ENCODE data around the gene RABGAP1L.

The RABGAP1L gene

DNA sequence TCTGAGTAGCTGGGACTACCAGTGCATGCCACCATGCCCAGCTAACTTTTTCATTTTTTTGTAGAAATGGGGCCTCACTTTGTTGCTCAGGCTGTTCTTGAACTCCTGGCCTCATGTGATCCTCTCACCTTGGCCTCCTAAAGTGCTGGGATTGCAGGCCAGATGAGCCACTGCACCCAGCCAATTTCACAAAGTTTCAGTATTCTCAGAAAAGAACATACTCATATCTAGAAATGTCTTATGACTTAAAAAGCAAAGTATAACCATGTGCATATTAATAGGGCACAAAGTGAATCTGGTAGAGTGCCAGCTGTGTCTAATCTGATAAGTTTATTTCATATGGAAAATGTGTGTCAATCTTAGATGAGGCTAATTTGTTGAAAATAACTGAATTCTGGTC, 752.9 kb downstream of the RABGAP1L start:
- DNase-seq: no peak

DNA sequence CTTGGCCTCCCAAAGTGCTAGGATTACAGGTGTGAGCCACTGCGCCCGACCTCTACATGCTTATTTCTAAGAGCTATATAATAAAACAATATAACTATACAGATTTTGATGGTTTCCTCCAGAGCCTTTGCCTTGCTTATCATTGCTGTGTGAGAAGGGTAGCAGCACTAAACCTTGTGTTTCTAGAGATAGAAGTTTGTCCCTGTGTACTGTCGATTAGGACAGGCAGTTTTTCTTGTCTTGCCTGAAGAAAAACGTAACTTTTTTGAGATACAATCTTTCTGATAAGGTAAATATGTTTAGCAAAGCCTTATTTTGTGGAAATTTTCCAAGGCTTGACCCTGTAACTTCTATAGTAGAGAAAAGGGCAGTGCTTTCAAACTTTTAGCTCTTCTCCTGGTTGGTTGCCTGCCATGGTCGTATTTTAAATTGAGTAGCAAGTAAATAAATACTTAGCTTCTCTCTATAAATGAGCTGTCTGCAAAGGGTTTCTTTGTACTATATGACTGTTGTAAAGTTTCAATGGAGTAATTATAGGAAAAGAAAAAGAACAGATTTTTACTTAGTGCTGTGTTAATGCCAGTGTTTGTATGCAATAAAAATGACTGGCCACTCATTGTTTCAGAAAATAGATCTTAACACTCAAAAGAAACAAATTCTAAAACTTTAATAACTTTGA, 754.0 kb downstream of the RABGAP1L start:
- no peak for DNase-seq

GRCh38 chr1:174914991-174915390, 755.7 kb downstream of the RABGAP1L start:
- no peak for DNase-seq

DNA sequence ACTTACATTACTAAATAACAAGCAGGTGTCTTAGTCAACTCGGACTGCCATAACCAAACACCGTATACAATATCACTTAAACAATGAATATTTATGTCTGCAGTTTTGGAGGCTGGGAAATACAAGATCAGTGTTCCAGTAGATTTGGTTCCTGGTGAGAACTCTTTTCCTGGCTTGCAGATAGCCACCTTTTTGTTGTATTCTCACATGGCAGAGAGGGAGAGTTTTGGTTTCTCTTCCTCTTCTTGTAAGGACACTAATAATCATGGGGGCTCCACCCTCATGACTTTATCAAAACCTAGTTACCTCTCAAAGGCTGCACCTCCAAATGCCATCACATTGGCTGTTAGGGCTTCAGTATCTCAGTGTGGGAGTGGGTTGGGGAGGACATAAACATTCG, 757.5 kb downstream of the RABGAP1L start:
- DNase-seq: no peak

GRCh38 chr1:174920093-174920492, 760.8 kb downstream of the RABGAP1L start:
- DNase-seq: no peak

DNA sequence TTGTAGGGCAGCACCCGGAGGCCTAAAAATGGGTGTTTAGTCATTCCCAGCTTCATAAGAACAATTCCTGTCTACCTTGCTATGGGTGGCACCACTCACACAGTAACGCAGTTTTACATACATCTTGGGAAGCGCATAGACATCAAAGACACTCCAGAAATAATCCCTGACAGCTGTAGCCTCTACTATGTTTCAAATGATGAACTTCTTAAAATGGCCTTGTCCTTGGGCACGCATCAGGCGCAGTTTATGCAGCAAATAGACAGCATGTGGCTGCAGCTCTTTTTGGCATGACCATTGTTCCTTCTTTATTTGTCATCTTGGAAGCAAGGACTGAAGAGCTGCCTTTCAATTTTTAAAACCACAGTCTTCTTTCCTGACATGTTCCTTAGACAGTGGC, 762.8 kb downstream of the RABGAP1L start:
- DNase-seq: no peak

DNA sequence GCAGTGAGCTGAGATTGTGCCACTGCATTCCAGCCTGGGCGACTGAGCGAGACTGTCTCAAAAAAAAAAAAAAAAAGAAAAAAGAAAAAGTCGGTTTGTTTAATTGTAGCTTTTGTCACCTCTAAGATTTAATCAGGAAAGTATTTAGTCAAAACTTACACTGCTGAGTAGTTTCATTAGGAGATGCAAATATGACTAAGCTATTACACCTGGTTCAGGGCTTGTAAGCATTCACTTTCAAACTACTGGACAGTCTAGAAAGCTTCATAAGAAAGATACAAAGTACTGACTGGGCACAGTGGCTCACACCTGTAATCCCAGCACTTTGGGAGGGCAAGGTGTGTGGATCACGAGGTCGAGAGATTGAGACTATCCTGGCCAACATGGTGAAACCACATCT, 764.5 kb downstream of the RABGAP1L start:
- no peak for DNase-seq

DNA sequence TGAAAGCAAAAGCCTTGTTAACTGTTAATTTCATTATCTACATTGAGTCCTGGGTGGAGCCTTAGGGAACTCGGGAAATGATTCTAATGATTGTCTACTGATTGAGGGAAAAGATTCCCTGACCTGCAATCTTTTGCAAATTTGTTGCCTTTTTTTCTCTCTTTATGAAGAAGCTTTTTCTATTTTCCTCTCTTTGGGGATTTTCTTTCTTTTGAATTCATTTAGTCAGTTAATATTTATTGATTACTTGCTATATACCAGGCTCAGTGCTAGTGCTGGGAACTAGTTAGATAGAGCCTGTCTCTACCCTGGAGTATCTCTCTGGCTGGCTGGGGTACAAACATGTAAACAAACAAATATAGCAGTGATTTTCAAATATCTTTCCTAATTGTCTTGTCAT, 769.2 kb downstream of the RABGAP1L start:
- DNase-seq: no peak

DNA sequence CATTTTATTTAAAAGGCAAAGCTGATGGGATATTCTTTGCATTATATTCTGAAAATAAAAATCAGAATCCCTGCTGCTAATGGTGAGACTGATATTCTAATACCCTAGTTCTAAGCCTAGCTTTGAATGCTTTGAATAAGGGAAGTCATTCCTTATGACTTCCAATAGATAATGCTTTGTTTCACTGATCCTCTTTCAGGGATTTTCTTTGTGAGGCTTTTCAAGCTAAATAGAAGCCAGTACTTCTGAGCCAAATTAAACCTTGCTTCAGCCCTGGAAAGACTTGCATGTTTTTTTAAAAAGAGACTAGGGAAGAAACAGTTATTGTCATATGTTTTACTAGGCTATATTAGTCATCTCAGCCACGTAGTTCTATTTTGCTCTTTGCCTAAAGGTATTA, 771.9 kb downstream of the RABGAP1L start:
- no peak for DNase-seq

GRCh38 chr1:174932587-174932986, 773.3 kb downstream of the RABGAP1L start:
- no peak for DNase-seq

DNA sequence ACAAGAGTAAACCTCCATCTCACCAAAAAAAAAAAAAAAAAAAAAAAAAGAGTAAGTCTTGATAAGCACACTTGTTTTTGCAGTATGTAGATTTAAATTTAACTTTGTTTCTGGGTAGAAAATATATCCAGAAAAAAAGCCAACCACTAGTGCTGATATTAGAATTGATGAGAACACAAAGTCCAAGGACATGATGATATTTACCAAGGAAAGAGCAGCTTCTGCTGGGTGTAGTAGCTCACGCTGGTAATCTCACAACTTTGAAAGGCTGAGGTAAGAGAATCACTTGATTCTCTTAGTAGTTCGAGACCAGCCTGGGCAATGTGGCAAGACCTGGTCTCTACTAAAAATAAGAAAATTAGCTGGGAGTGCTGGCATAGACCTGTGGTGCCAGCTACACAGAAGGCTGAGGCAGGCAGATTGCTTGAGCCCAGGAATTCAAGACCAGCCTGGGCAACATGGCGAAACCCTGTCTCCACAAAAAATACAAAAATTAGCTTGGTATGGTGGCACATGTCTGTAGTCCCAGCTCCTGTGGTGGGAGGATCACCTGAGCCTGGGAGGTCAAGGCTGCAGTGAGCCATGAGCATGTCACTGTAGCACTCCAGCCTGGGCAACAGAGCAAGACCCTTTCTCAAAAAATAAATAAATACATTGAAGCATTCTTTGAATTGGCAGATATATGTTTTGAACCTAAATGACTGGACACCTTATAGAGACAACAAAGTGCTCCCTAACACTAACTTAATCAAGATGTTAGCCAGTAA, 776.8 kb downstream of the RABGAP1L start:
- no peak for DNase-seq

DNA sequence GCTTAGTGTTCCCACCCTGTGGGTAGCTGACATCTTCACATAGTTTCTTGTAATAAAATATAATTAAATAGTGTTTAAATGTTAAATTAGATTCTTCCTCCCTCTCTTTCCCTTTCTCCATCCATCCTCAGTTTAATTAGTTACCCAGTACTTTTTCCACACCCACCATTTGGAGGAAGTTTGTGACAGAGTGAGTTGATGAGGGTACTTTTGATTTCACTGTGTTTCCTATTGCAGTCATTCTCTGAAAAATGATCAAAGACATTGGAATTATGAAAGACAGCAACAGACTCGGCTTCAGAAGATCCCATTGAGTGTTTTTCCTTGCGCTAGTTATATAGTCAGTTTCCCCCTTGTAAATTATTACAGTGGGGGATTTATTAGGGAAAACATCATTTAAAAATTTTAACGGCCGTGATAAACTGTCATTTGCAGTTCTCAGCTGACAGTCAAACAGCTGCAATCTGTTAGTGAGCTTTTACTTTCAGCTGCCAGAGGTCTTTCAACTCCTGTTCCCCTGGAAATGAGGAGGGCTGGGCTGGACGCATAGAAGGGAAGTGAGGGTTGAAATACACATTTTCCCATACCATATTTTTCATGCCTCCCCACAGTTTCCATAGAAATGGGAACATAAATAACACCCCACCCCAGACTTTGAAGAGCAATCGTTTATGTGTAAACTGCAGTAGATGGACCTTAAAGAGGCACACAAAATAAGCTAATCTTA, 779.1 kb downstream of the RABGAP1L start:
- DNase-seq: no peak

- DNase-seq: no peak
Measured at GRCh38 chr1:174939775-174940545, 780.6 kb downstream of the RABGAP1L start.

DNA sequence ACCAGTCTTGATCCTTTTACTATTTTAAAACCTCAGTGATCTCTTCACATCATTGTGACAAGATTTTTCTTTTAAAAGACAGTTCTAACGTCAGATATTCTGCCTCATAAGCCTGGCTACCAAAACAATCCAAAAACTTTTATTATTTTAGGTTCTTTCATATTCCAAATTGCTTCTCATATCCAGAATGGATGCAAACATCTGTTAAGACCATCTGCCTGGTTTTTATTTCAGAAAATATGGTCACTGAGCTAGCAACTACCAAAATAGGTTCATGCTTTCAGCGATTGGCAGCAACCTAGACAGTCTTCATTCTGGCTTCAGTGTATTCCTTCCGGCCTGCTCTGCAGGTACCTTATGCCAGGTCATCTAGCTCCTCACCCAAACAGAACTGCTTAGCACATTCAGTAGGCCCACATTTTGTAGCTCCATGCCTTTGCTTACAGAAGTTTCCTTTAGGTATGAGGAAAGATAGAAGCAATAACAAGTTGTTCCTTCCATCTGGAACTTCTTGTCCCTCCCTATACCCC, 781.4 kb downstream of the RABGAP1L start:
- DNase-seq: no peak

- no peak for DNase-seq
Measured at GRCh38 chr1:174942547-174943255, 783.4 kb downstream of the RABGAP1L start.

DNA sequence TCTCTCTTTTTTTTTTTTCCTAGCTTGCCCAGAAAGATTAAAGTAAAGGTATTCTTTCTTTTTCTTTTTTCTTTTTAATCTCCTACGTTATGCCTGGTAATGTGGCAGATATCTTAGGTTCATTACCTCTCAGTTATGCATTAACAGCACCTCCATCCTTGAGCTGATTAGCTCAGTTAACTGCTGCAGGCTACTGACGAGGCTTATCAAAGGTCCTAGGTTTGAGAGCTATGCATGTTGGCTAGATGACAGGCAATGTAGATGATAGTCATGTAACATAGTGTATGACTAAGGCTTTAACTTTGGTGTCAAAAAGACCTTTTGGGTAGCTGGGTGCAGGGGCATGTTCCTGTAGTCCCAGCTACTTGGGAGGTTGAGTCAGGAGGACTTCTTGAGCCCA, 786.7 kb downstream of the RABGAP1L start:
- DNase-seq: no peak

GRCh38 chr1:174949061-174949460, 789.7 kb downstream of the RABGAP1L start:
- no peak for DNase-seq

DNA sequence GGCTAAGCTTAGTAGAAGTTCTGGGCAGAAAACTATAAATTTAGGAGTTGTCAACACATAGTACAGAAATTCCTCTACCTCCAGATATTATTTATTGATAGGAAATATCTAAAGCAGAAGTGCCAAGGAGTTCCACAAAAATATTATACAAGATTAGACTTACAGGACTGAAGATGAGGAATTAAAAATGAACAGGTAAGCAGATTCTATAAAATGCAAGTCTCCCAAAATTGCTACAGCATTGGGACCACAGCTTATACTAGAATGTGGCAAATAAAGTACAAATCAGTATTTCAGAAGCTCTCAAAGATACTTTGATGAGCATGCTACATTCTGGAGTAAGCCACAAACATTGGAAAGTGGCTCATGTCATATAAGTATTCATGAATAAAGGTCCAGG, 790.3 kb downstream of the RABGAP1L start:
- DNase-seq: no peak

GRCh38 chr1:174953285-174954072, 794.2 kb downstream of the RABGAP1L start:
- DNase-seq: no peak

GRCh38 chr1:174954073-174954460, 794.7 kb downstream of the RABGAP1L start:
- no peak for DNase-seq

Measured in NK-92 treated with Interleukin-12 subunit alpha and Interleukin-12 subunit beta, amount 100 ng/mL, for 24 hours (cell line).